Measurements from ENCODE around the gene TRIP12.
A peak's percentile ranks its signal among the peaks of the same experiment; 100 is the strongest.
"Not testable (repeated sequence)": the region's sequence is repeated elsewhere in the genome, so short reads cannot be mapped to it uniquely, and the experiment has no call there.

Gene TRIP12

GRCh38 chr2:229757462-229757861 lies 164.3 kb downstream of the TRIP12 start:
- DNase-seq, result not testable (repeated sequence)

- DNase-seq, result no peak
Measured at GRCh38 chr2:229752970-229753729, 168.7 kb downstream of the TRIP12 start.

- no peak for DNase-seq
Measured at GRCh38 chr2:229749779-229750178, 172.0 kb downstream of the TRIP12 start.

- DNase-seq, result no peak
Measured at GRCh38 chr2:229748950-229749349, 172.9 kb downstream of the TRIP12 start.

GRCh38 chr2:229742691-229743090 lies 179.1 kb downstream of the TRIP12 start:
- DNase-seq, result not testable (repeated sequence)

GRCh38 chr2:229740279-229740678 lies 181.5 kb downstream of the TRIP12 start:
- no peak for DNase-seq

- no peak for DNase-seq
Measured at GRCh38 chr2:229738024-229738625, 183.7 kb downstream of the TRIP12 start.

GRCh38 chr2:229734410-229734809 lies 187.4 kb downstream of the TRIP12 start:
- no peak for DNase-seq

- DNase-seq, result no peak
Measured at GRCh38 chr2:229733611-229734245, 188.1 kb downstream of the TRIP12 start.

- no peak for DNase-seq
Measured at GRCh38 chr2:229732897-229733296, 188.9 kb downstream of the TRIP12 start.

- peak; percentile 71 for DNase-seq
Measured at GRCh38 chr2:229731916-229732315, 189.9 kb downstream of the TRIP12 start.

- DNase-seq, result no peak
Measured at GRCh38 chr2:229731363-229731762, 190.4 kb downstream of the TRIP12 start.

- peak; percentile 23 for DNase-seq
Measured at GRCh38 chr2:229728370-229728769, 193.4 kb downstream of the TRIP12 start.

GRCh38 chr2:229726643-229727042 lies 195.2 kb downstream of the TRIP12 start:
- no peak for DNase-seq

GRCh38 chr2:229725716-229726574 lies 195.9 kb downstream of the TRIP12 start:
- DNase-seq, result peak; percentile 93

GRCh38 chr2:229723192-229723591 lies 198.6 kb downstream of the TRIP12 start:
- DNase-seq, result not testable (repeated sequence)

- no peak for DNase-seq
Measured at GRCh38 chr2:229719926-229720647, 201.7 kb downstream of the TRIP12 start.

- DNase-seq, result no peak
Measured at GRCh38 chr2:229718057-229718456, 203.8 kb downstream of the TRIP12 start.

- peak; percentile 33 for DNase-seq
Measured at GRCh38 chr2:229715895-229716507, 205.8 kb downstream of the TRIP12 start.

- DNase-seq, result peak; percentile 59
Measured at GRCh38 chr2:229714736-229715541, 206.9 kb downstream of the TRIP12 start.

Measured in HCEC 1CT (cell line).